ENCODE results near the gene SGCG.
A peak's percentile ranks its signal among the peaks of the same experiment; 100 is the strongest.
"Not testable (repeated sequence)": the region's sequence is repeated elsewhere in the genome, so short reads cannot be mapped to it uniquely, and the experiment has no call there.

The SGCG gene

GRCh38 chr13:23180711-23181110 is at the start of gene SGCG:
Gene SGCG (plus strand): TSS chr13:23180979. CDS start chr13:23203695, 22,716 bp downstream.
- DNase-seq, result no peak

GRCh38 chr13:23134542-23134941 is 46.2 kb upstream of the SGCG start:
- DNase-seq, result no peak

- DNase-seq, result no peak
These were observed 40.3 kb upstream of the SGCG start for GRCh38 chr13:23140492-23140891.

- no peak for DNase-seq
These were observed 38.8 kb upstream of the SGCG start for GRCh38 chr13:23141964-23142363.

GRCh38 chr13:23142607-23143006 is 38.2 kb upstream of the SGCG start:
- DNase-seq, result not testable (repeated sequence)

- no peak for DNase-seq
These were observed 36.3 kb upstream of the SGCG start for GRCh38 chr13:23144431-23144830.

- DNase-seq, result no peak
These were observed 34.8 kb upstream of the SGCG start for GRCh38 chr13:23146006-23146405.

GRCh38 chr13:23146811-23147625 is 33.8 kb upstream of the SGCG start:
- DNase-seq, result no peak

GRCh38 chr13:23147827-23148226 is 33.0 kb upstream of the SGCG start:
- no peak for DNase-seq

GRCh38 chr13:23157781-23158180 is 23.0 kb upstream of the SGCG start:
- no peak for DNase-seq

- no peak for DNase-seq
These were observed 21.5 kb upstream of the SGCG start for GRCh38 chr13:23159205-23159759.

- DNase-seq, result peak; percentile 50
These were observed 20.8 kb upstream of the SGCG start for GRCh38 chr13:23159760-23160637.

GRCh38 chr13:23160638-23161480 is 19.9 kb upstream of the SGCG start:
- peak; percentile 50 for DNase-seq

GRCh38 chr13:23161481-23161825 is 19.3 kb upstream of the SGCG start:
- DNase-seq, result no peak

GRCh38 chr13:23175920-23176319 is 4.9 kb upstream of the SGCG start:
- no peak for DNase-seq

GRCh38 chr13:23182142-23182541 is 1.4 kb downstream of the SGCG start:
- DNase-seq, result no peak

- no peak for DNase-seq
These were observed 2.5 kb downstream of the SGCG start for GRCh38 chr13:23183292-23183691.

GRCh38 chr13:23185542-23185941 is 4.8 kb downstream of the SGCG start:
- DNase-seq, result no peak

GRCh38 chr13:23201870-23202269 is 21.1 kb downstream of the SGCG start:
- DNase-seq, result no peak

- no peak for DNase-seq
These were observed 21.6 kb downstream of the SGCG start for GRCh38 chr13:23202383-23202782.

- DNase-seq, result no peak
These were observed 22.7 kb downstream of the SGCG start for GRCh38 chr13:23203516-23203915.

GRCh38 chr13:23205807-23206206 is 25.0 kb downstream of the SGCG start:
- no peak for DNase-seq

- DNase-seq, result no peak
These were observed 31.9 kb downstream of the SGCG start for GRCh38 chr13:23212671-23213070.

All from right forelimb (tissue), 1 donor.